HL-60 (cell line): ENCODE measurements around the gene CHST11.

Source experiments
- DNase-seq, 2 experiments: peaks; one replicate each; pipeline ENCODE4 v3.0.0-alpha.2; 2010 to 2020; ENCODE audit warnings: low read depth in 1 of 2, low spot score in 1 of 2
- H3K27ac ChIP-seq: fragments of 250-450 bp; sonication (Bioruptor Pico); replicated peaks from 2 replicates; pipeline ENCODE4 v1.5.1; 2020; ENCODE audit warnings: mild to moderate bottlenecking, moderate library complexity
- H3K27me3 ChIP-seq: fragments of 250-450 bp; sonication (Bioruptor Pico); 2 replicates; pipeline ENCODE4 v1.5.1; 2021; ENCODE audit warnings: mild to moderate bottlenecking, moderate library complexity; ENCODE audit not compliant: insufficient read depth, poor library complexity, severe bottlenecking
- H3K4me3 ChIP-seq: replicated peaks from 2 replicates; pipeline ENCODE4 v1.5.1; 2011; ENCODE audit warnings: mild to moderate bottlenecking, control low read depth, low read length; ENCODE audit not compliant: insufficient read depth
- GABPA ChIP-seq: IDR thresholded peaks from 2 replicates; pipeline ENCODE4 v1.6.1; 2012; ENCODE audit warnings: low read depth
- POLR2AphosphoS5 ChIP-seq: IDR thresholded peaks from 2 replicates; pipeline ENCODE4 v1.6.1; 2012; ENCODE audit warnings: low read depth
- SPI1 ChIP-seq: IDR thresholded peaks from 2 replicates; pipeline ENCODE4 v1.6.1; 2012; ENCODE audit warnings: low read depth, mild to moderate bottlenecking, borderline replicate concordance
- TF ChIP-seq, protein P1 (sequence below): IDR thresholded peaks from one replicate; pipeline ENCODE4 v1.5.1; 2011; ENCODE audit warnings: low read length, control low read depth, inconsistent platforms; ENCODE audit not compliant: insufficient read depth
- TF ChIP-seq, protein P2 (sequence below): IDR thresholded peaks from 2 replicates; pipeline ENCODE4 v1.6.1; 2012; ENCODE audit warnings: low read depth; ENCODE audit not compliant: insufficient replicate concordance

Gene CHST11

DNA sequence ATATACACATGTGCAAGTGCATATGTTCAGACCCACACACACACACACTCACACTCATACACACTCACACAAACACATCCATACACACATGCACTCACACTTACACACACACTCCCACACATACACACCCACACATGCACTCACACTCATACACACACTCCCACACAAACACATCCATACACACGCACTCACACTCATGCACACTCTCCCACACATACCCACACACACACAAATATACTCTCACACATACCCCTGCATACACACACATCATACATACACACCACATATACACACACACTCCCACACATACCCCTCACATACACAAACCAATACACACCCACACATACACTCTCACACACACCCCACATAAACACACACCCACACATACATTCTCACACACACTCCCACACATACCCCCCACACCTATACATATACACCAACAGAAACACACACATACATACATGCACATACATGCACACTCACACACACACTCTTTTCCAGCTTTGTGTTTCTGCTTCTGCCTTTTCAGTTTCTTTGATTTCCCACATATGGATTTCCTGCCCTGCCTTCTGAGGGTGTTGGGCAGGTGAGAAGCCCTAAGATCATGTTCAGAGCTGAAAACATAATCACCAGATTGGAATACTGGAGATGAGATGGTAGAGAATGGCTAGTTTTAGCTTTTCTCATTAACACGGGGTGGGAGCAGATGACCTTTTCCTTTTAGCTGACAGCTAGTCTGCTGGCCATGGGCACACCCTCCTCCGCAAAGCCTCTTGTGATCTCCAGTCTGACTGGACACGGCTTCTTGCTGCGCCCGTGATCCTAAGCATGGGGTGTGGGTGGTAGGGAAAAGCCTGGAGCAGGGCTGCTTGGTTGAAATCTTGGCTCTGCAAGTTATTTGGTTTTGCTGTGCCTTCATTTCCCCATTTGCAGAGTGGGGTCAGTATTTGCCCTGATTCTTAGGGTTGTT, 214.0 kb downstream of the CHST11 start:
- Histone ChIP-seq H3K27me3 (no peaks in the 10 kb centered on the region), H3K4me3 (no peak overlapping the region), H3K27ac (peak overlapping the region; percentile 74)
- TF ChIP-seq, protein P1, sequence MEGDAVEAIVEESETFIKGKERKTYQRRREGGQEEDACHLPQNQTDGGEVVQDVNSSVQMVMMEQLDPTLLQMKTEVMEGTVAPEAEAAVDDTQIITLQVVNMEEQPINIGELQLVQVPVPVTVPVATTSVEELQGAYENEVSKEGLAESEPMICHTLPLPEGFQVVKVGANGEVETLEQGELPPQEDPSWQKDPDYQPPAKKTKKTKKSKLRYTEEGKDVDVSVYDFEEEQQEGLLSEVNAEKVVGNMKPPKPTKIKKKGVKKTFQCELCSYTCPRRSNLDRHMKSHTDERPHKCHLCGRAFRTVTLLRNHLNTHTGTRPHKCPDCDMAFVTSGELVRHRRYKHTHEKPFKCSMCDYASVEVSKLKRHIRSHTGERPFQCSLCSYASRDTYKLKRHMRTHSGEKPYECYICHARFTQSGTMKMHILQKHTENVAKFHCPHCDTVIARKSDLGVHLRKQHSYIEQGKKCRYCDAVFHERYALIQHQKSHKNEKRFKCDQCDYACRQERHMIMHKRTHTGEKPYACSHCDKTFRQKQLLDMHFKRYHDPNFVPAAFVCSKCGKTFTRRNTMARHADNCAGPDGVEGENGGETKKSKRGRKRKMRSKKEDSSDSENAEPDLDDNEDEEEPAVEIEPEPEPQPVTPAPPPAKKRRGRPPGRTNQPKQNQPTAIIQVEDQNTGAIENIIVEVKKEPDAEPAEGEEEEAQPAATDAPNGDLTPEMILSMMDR = no peak
- TF ChIP-seq SPI1 = peak; percentile 17; the same call in 1 of the 2 replicates
- no peak; the same call in 1 of the 2 replicates for TF ChIP-seq POLR2AphosphoS5
- TF ChIP-seq, protein P2, sequence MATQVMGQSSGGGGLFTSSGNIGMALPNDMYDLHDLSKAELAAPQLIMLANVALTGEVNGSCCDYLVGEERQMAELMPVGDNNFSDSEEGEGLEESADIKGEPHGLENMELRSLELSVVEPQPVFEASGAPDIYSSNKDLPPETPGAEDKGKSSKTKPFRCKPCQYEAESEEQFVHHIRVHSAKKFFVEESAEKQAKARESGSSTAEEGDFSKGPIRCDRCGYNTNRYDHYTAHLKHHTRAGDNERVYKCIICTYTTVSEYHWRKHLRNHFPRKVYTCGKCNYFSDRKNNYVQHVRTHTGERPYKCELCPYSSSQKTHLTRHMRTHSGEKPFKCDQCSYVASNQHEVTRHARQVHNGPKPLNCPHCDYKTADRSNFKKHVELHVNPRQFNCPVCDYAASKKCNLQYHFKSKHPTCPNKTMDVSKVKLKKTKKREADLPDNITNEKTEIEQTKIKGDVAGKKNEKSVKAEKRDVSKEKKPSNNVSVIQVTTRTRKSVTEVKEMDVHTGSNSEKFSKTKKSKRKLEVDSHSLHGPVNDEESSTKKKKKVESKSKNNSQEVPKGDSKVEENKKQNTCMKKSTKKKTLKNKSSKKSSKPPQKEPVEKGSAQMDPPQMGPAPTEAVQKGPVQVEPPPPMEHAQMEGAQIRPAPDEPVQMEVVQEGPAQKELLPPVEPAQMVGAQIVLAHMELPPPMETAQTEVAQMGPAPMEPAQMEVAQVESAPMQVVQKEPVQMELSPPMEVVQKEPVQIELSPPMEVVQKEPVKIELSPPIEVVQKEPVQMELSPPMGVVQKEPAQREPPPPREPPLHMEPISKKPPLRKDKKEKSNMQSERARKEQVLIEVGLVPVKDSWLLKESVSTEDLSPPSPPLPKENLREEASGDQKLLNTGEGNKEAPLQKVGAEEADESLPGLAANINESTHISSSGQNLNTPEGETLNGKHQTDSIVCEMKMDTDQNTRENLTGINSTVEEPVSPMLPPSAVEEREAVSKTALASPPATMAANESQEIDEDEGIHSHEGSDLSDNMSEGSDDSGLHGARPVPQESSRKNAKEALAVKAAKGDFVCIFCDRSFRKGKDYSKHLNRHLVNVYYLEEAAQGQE = no peak
- no peak for TF ChIP-seq GABPA
- no peak for DNase-seq

DNA sequence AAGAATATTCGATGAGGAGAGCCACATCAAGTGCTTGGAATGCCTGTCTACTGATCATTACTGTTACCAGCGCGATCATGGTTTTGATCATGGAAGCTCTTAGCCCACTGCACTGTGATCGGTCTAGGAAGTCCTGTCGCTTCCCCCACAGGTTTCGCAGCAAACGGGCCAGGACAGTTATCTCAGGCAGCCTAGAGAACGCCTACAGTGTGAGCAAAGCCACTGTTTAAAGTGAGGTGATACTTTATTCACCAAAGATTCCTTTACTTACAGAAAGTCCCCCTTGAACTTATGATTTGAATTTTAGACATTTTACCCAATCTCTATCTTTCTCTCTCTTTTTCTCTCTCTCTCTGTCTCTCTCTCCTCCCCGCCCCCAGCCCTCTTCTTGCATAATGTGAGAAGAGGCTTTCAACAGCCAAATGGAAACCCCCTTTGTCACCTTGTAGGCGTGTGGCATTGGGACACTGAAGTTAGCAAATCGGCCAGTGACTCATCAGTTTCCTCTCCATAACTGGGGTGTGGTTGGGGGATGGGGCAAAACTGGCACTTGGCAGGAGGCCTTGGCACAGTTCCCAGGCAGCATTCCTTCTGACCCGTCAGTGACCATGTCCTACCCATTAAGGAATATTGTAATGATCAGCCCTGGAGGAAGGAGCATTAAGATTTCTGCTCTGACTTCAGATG, 214.8 kb downstream of the CHST11 start:
- TF ChIP-seq GABPA (no peak), POLR2AphosphoS5 (peak; percentile 95)
- Histone ChIP-seq H3K27ac (peak overlapping the region; percentile 74), H3K27me3 (no peaks in the 10 kb centered on the region), H3K4me3 (no peak overlapping the region)
- DNase-seq = peak; percentile 96 to 98

DNA sequence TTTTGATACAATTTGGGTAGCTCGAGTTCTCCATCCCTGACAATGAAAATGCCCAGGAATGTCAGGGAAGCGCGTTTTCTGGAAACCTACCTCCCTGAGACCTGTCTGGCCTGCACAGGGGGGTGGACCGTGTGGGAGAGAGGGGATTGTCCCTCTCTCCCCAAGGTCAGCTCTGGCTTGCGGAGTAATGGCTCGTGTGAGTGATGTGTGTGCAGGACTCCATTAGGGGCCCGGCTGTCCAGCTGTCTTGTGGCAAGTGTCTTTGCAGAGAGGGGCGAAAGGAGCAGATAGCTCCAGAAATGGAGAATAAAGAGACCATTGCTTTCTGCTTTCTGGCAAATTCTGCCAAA, 215.3 kb downstream of the CHST11 start:
- Histone ChIP-seq H3K27me3 (no peaks in the 10 kb centered on the region), H3K4me3 (no peak overlapping the region), H3K27ac (peak overlapping the region; percentile 74)
- TF ChIP-seq SPI1 (no peak), GABPA (no peak), POLR2AphosphoS5 (no peak)
- TF ChIP-seq, protein P1 = no peak
- TF ChIP-seq, protein P2 = no peak
- no peak for DNase-seq
